ENCODE data around the gene CXXC5.
A peak's percentile ranks its signal among the peaks of the same experiment; 100 is the strongest.

Gene CXXC5

DNA sequence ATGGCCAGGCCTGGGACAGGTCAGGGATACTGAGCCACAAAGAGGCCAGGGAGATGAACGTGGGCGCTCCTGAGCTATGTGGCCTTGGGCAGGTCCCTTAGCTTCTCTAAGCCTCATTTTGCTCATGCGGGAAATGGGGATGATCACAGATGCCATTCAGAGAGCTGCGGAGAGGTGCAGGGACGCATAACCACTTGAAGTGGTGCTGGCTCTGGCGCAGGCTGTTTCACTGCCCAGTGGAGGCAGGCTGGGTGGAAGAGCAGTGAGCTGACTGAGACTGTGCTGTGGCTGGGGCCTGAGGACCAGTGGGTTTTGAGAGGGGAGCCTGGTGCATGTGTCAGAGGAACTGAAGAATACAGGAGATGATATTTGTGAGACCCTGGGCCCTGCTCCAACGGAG lies 18.4 kb downstream of the CXXC5 start:
- TF ChIP-seq, protein P1, sequence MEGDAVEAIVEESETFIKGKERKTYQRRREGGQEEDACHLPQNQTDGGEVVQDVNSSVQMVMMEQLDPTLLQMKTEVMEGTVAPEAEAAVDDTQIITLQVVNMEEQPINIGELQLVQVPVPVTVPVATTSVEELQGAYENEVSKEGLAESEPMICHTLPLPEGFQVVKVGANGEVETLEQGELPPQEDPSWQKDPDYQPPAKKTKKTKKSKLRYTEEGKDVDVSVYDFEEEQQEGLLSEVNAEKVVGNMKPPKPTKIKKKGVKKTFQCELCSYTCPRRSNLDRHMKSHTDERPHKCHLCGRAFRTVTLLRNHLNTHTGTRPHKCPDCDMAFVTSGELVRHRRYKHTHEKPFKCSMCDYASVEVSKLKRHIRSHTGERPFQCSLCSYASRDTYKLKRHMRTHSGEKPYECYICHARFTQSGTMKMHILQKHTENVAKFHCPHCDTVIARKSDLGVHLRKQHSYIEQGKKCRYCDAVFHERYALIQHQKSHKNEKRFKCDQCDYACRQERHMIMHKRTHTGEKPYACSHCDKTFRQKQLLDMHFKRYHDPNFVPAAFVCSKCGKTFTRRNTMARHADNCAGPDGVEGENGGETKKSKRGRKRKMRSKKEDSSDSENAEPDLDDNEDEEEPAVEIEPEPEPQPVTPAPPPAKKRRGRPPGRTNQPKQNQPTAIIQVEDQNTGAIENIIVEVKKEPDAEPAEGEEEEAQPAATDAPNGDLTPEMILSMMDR (IDR thresholded peaks at IDR 0.05; ENCODE audit: unreplicated experiment in 3 of 3): no peak
- Mint-ChIP-seq H3K27me3 (ENCODE audit: low read depth) (no peaks in the 10 kb centered on the region), H3K36me3 (ENCODE audit: low read depth) (no peaks in the 10 kb centered on the region), H3K9me3 (no peaks in the 10 kb centered on the region), H3K4me1 (peaks cover 69% of the 10 kb centered on the region), H3K27ac (peak overlapping the region; percentile 78 to 99 (median 83)), H3K4me3 (peak overlapping the region in 2 of 3 experiments; percentile 38 to 50)

GRCh38 chr5:139667001-139667729 lies 19.0 kb downstream of the CXXC5 start:
- Mint-ChIP-seq H3K27ac (peak overlapping the region; percentile 78 to 99 (median 90)), H3K27me3 (ENCODE audit: low read depth) (no peaks in the 10 kb centered on the region), H3K36me3 (ENCODE audit: low read depth) (no peaks in the 10 kb centered on the region), H3K4me1 (peaks cover 67% of the 10 kb centered on the region), H3K4me3 (peak overlapping the region in 1 of 3 experiments; percentile 12), H3K9me3 (no peaks in the 10 kb centered on the region)
- TF ChIP-seq, protein P1 (IDR thresholded peaks at IDR 0.05; ENCODE audit: unreplicated experiment in 3 of 3): no peak

DNA sequence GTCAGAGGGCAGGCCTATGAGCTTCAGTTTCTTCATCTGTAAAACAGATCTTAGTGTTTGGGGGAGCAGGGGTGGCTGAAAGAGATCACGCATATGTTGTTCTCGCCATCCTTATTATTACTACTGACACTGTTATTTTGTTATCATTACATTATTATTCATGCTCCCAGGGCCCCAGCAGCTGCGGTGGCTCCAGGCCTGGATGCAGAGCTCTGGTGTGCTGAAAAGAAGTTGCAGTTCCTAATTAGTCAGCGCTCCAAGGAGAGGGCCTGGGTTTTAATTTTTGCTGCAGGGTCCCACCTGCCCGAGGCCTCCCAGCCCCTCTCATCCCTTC lies 19.5 kb downstream of the CXXC5 start:
- H3K36me3 Mint-ChIP-seq (ENCODE audit: low read depth): no peaks in the 10 kb centered on the region
- TF ChIP-seq, protein P1 (IDR thresholded peaks at IDR 0.05; ENCODE audit: unreplicated experiment in 3 of 3): no peak
- peak overlapping the region; percentile 77 to 99 (median 90) for H3K27ac Mint-ChIP-seq
- no peaks in the 10 kb centered on the region for H3K9me3 Mint-ChIP-seq
- H3K27me3 Mint-ChIP-seq (ENCODE audit: low read depth): no peaks in the 10 kb centered on the region
- peaks cover 67% of the 10 kb centered on the region for H3K4me1 Mint-ChIP-seq
- H3K4me3 Mint-ChIP-seq: peak overlapping the region in 2 of 3 experiments; percentile 27 to 30

DNA sequence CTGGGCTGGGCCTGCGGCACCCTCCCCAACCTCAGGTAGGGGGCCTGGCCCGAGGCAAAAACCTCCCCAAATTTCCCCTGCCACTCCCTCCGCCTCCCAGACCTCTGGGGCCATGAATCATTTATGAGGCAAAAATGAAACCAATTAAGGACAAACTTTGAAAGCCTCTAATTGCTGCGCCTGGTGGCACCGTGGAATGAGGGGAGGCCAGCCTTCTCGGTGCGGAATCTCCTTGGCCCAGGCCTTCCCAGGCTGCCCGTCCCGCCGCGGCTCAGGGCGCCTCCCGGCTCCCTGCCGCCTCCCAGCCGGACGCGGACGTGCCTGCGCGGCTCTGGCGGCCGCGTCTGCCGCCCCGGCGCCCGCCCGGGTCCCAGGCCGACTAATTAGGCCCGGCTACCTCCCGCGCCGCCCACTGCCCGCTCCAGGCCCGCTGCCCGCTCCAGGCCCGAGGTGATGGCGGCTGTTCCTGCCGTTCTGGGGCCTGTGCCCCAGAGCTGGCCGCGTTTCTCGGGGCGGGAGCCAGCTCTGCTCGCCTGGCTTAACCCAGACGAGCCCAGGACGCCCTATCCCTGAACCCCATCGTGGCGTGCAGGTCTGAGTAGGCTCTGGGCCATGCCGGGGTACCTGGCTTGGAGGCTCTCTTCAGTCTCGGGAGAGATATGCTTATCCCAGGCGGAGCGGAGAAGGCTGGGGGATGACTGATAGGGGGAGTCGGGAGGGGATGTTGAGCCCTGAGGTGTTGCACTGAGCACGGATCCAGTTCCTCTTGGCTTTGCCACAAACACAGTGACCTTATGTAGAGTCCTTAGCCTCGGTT lies 20.1 kb downstream of the CXXC5 start:
- TF ChIP-seq, protein P1 (IDR thresholded peaks at IDR 0.05; ENCODE audit: unreplicated experiment in 3 of 3): no peak
- Mint-ChIP-seq H3K4me3 (peak overlapping the region; percentile 35 to 80 (median 38)), H3K9me3 (no peaks in the 10 kb centered on the region), H3K4me1 (peaks cover 67% of the 10 kb centered on the region), H3K27me3 (ENCODE audit: low read depth) (no peaks in the 10 kb centered on the region), H3K27ac (peak overlapping the region; percentile 95 to 99 (median 96)), H3K36me3 (ENCODE audit: low read depth) (no peaks in the 10 kb centered on the region)

DNA sequence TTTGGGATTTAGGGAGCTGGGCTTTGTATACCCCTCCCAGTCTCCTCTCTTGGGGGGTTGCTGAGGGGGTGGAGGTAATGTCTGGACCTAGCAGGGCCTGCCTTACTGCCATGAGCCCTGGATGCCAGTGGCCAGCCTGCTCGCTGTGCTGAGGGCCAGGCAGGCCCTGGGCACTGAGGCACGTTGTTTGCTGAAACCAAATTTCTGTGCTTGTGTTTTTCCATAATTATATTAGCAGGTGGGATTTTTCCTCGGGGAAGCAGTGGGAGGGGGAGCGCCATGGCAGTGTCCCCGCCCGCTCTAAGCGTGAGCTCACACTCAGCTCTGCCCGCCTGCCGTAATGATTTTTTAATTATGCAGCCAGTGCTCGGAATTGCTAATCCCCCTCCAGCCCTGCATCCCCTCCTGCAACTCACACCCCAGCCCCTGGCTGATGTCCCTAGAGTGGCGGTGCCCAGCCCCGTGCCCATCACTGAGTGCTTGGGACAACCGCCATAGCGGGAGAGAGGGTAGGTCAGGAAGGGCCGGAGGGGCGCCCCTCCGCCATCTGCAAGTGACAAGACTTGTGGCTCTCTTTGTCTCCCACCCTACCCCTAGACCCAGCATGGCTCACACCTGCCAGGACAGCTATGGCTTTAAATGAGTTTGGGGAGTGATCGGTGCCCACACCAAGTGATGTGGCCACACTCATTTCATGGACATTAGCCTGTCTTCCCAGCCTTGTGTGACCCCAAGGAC lies 20.9 kb downstream of the CXXC5 start:
- peak overlapping the region; percentile 40 to 80 (median 75) for H3K4me3 Mint-ChIP-seq
- H3K4me1 Mint-ChIP-seq: peaks cover 67% of the 10 kb centered on the region
- no peaks in the 10 kb centered on the region for H3K9me3 Mint-ChIP-seq
- H3K27ac Mint-ChIP-seq: peak overlapping the region; percentile 95 to 99 (median 96)
- TF ChIP-seq, protein P1 (IDR thresholded peaks at IDR 0.05; ENCODE audit: unreplicated experiment in 3 of 3): no peak
- H3K27me3 Mint-ChIP-seq (ENCODE audit: low read depth): no peaks in the 10 kb centered on the region
- H3K36me3 Mint-ChIP-seq (ENCODE audit: low read depth): no peaks in the 10 kb centered on the region
